H1 (cell line): Measurements from ENCODE around the gene NABP2. TPM values are rescaled to one million over a fixed set of nuclear protein-coding genes. Genes with fewer than 3 reads are reported as not detected.

Source experiments
- CTCF ChIA-PET: fragments of 300-600 bp; sonication (Branson Sonifier 250); formaldehyde crosslinking; loops from one replicate; lab custom pipeline; 2021; ENCODE audit not compliant: partially characterized antibody; lab: Charles Lee
- POLR2A ChIA-PET: fragments of 300-600 bp; sonication (Branson Sonifier 250); formaldehyde crosslinking; loops from one replicate; lab custom pipeline; 2021; ENCODE audit warnings: inconsistent platforms; ENCODE audit not compliant: partially characterized antibody; lab: Charles Lee
- DNase-seq, 2 experiments: peaks; one replicate each; pipeline versions ENCODE4 v3.0.0 to v3.0.0-alpha.2; 2010 to 2022; ENCODE audit warnings: low spot score in 2 of 2, low read depth in 1 of 2, mixed read lengths in 1 of 2
- FAIRE-seq: peaks from 2 replicates; lab custom pipeline; 2011; peaks lifted over from hg19 to GRCh38; lab: Jason Lieb, UNC
- H2AFZ ChIP-seq: 2 replicates; pipeline ENCODE4 v1.8.1; 2012; ENCODE audit warnings: low read length, inconsistent platforms
- H2AK5ac ChIP-seq: 2 replicates; pipeline ENCODE4 v1.6.1; 2013; ENCODE audit warnings: low read depth, low read length
- H2BK120ac ChIP-seq: replicated peaks from 2 replicates; pipeline ENCODE3; 2013; ENCODE audit warnings: low read depth, low read length, inconsistent platforms
- H2BK12ac ChIP-seq: 2 replicates; pipeline ENCODE4 v1.6.1; 2013; ENCODE audit warnings: low read depth, low read length
- H2BK15ac ChIP-seq: 2 replicates; pipeline ENCODE4 v1.6.1; 2013; ENCODE audit warnings: low read length
- H2BK20ac ChIP-seq: 2 replicates; pipeline ENCODE4 v1.6.1; 2013; ENCODE audit warnings: low read length
- H2BK5ac ChIP-seq: 2 replicates; pipeline ENCODE4 v1.6.1; 2013; ENCODE audit warnings: low read depth, low read length
- H3K14ac ChIP-seq: 2 replicates; pipeline ENCODE4 v1.6.1; 2013; ENCODE audit warnings: inconsistent platforms; ENCODE audit not compliant: insufficient read length
- H3K18ac ChIP-seq: 2 replicates; pipeline ENCODE4 v1.6.1; 2013; ENCODE audit warnings: low read length; ENCODE audit errors: extremely low read depth
- H3K23ac ChIP-seq: 2 replicates; pipeline ENCODE4 v1.6.1; 2013; ENCODE audit warnings: inconsistent platforms; ENCODE audit not compliant: insufficient read length
- H3K23me2 ChIP-seq: 2 replicates; pipeline ENCODE4 v1.6.1; 2013; ENCODE audit warnings: low read depth, low read length
- H3K27ac ChIP-seq: 2 replicates; pipeline ENCODE4 v1.6.1; 2011; ENCODE audit warnings: low read depth, low read length, inconsistent platforms
- H3K27me3 ChIP-seq, 4 experiments: replicated peaks in 1 of 4; 1 replicate in 1 of 4; 2 replicates in 3 of 4; pipeline versions ENCODE4 v1.6.1 to v1.8.1; 2011 to 2013; ENCODE audit warnings: low read length in 3 of 4, mild to moderate bottlenecking in 3 of 4, inconsistent platforms in 2 of 4, mixed read lengths in 2 of 4, moderate library complexity in 1 of 4; ENCODE audit not compliant: control insufficient read depth in 3 of 4, insufficient read depth in 3 of 4; ENCODE audit errors: extremely low read depth in 1 of 4
- H3K36me3 ChIP-seq, 4 experiments: 2 replicates each; pipeline versions ENCODE4 v1.6.1 to v1.8.1; 2011 to 2013; ENCODE audit warnings: mild to moderate bottlenecking in 4 of 4, low read length in 3 of 4, moderate library complexity in 2 of 4, control low read depth in 1 of 4, inconsistent platforms in 1 of 4; ENCODE audit not compliant: insufficient read depth in 4 of 4, control insufficient read depth in 2 of 4
- H3K4ac ChIP-seq: replicated peaks from 2 replicates; pipeline ENCODE3; 2013; ENCODE audit warnings: low read length, low read depth, mixed read lengths, inconsistent platforms; ENCODE audit not compliant: insufficient read length
- H3K4me1 ChIP-seq, 4 experiments: replicated peaks in 1 of 4; 1 replicate in 1 of 4; 2 replicates in 3 of 4; pipeline versions ENCODE4 v1.6.1 to v1.8.1; 2011 to 2013; ENCODE audit warnings: low read length in 3 of 4, inconsistent platforms in 2 of 4, mixed read lengths in 1 of 4; ENCODE audit not compliant: insufficient read depth in 4 of 4, control insufficient read depth in 3 of 4
- H3K4me2 ChIP-seq, 2 experiments: 2 replicates each; pipeline versions ENCODE4 v1.6.1 to v1.8.1; 2011 to 2013; ENCODE audit warnings: low read depth in 2 of 2, low read length in 2 of 2, control low read depth in 1 of 2, inconsistent platforms in 1 of 2, mild to moderate bottlenecking in 1 of 2; ENCODE audit not compliant: insufficient read depth in 1 of 2
- H3K4me3 ChIP-seq, 4 experiments: fragments of 200-600, 300-600 bp in 1 of 4; sonication (generic), shearing (Covaris generic), sonication (Bioruptor Twin) in 1 of 4; 2 replicates each; pipeline versions ENCODE4 v1.5.1 to v1.8.1; 2011 to 2016; ENCODE audit warnings: low read length in 4 of 4, low read depth in 3 of 4, control low read depth in 2 of 4, inconsistent platforms in 2 of 4, mild to moderate bottlenecking in 2 of 4, mixed read lengths in 1 of 4, moderate library complexity in 1 of 4; ENCODE audit not compliant: insufficient read depth in 2 of 4; ENCODE audit errors: extremely low read depth in 1 of 4
- H3K56ac ChIP-seq: replicated peaks from 2 replicates; pipeline ENCODE3; 2013; ENCODE audit warnings: low read depth, mild to moderate bottlenecking, mixed read lengths, low read length, inconsistent platforms; ENCODE audit not compliant: insufficient read length
- H3K79me1 ChIP-seq: 2 replicates; pipeline ENCODE4 v1.6.1; 2013; ENCODE audit warnings: low read depth, low read length, control low read depth
- H3K79me2 ChIP-seq, 2 experiments: 2 replicates each; pipeline versions ENCODE4 v1.6.1 to v1.8.1; 2012 to 2013; ENCODE audit warnings: low read length in 2 of 2, mild to moderate bottlenecking in 2 of 2, inconsistent platforms in 1 of 2; ENCODE audit not compliant: insufficient read depth in 2 of 2, control insufficient read depth in 1 of 2
- H3K9ac ChIP-seq, 4 experiments: replicated peaks in 1 of 4; 1 replicate in 1 of 4; 2 replicates in 3 of 4; pipeline versions ENCODE4 v1.6.1 to v1.8.1; 2011 to 2013; ENCODE audit warnings: low read depth in 3 of 4, low read length in 3 of 4, control low read depth in 2 of 4, mild to moderate bottlenecking in 2 of 4, moderate library complexity in 2 of 4, inconsistent platforms in 1 of 4; ENCODE audit errors: extremely low read depth in 1 of 4
- H3K9me3 ChIP-seq, 2 experiments: 2 replicates each; pipeline versions ENCODE4 v1.6.1 to v1.8.1; 2012 to 2013; ENCODE audit warnings: mild to moderate bottlenecking in 2 of 2, moderate library complexity in 2 of 2, control low read depth in 1 of 2, inconsistent platforms in 1 of 2, low read depth in 1 of 2, low read length in 1 of 2, mixed read lengths in 1 of 2; ENCODE audit not compliant: insufficient read depth in 2 of 2
- H4K20me1 ChIP-seq, 2 experiments: replicated peaks in 1 of 2; 2 replicates each; pipeline versions ENCODE3 to v1.8.1; 2011 to 2013; ENCODE audit warnings: inconsistent platforms in 2 of 2, low read length in 2 of 2, mild to moderate bottlenecking in 1 of 2; ENCODE audit not compliant: insufficient read depth in 2 of 2, control insufficient read depth in 1 of 2
- H4K5ac ChIP-seq: 2 replicates; pipeline ENCODE4 v1.6.1; 2013; ENCODE audit warnings: low read length, low read depth, mixed read lengths, inconsistent platforms; ENCODE audit not compliant: insufficient read length
- H4K8ac ChIP-seq: 2 replicates; pipeline ENCODE4 v1.8.0; 2013; ENCODE audit warnings: mild to moderate bottlenecking, moderate library complexity, low read length, inconsistent platforms; ENCODE audit not compliant: insufficient read depth; ENCODE audit errors: extremely low read depth
- H4K91ac ChIP-seq: replicated peaks from 2 replicates; pipeline ENCODE3; 2013; ENCODE audit warnings: low read length, mixed read lengths, inconsistent platforms; ENCODE audit not compliant: insufficient read length
- ASH2L ChIP-seq: fragments of 200-600, 300-600 bp; sonication (generic); IDR thresholded peaks from one replicate; pipeline ENCODE4 v1.7.1; 2017; ENCODE audit warnings: low read length
- CTBP2 ChIP-seq: IDR thresholded peaks from 2 replicates; pipeline ENCODE4 v1.7.0; 2011; ENCODE audit warnings: borderline replicate concordance, mild to moderate bottlenecking, moderate library complexity, mixed read lengths, low read length; ENCODE audit not compliant: insufficient read depth, insufficient read length
- GTF2F1 ChIP-seq: IDR thresholded peaks from 2 replicates; pipeline ENCODE4 v1.6.1; 2012; ENCODE audit warnings: low read depth, low read length, improper control_type of control experiment, borderline replicate concordance
- HDAC6 ChIP-seq: IDR thresholded peaks from one replicate; pipeline ENCODE4 v1.7.1; 2012; ENCODE audit warnings: low read depth, mild to moderate bottlenecking, inconsistent platforms, low read length, moderate library complexity
- NANOG ChIP-seq: IDR thresholded peaks from 2 replicates; pipeline ENCODE4 v1.6.1; 2011; ENCODE audit warnings: low read length, low read depth, mild to moderate bottlenecking, inconsistent platforms; ENCODE audit not compliant: insufficient read depth, poor library complexity, severe bottlenecking
- POLR2AphosphoS5 ChIP-seq: IDR thresholded peaks from 2 replicates; pipeline ENCODE4 v1.6.1; 2011; ENCODE audit warnings: low read depth, low read length
- SIRT6 ChIP-seq: IDR thresholded peaks from one replicate; pipeline ENCODE4 v1.7.1; 2012; ENCODE audit warnings: low read length, inconsistent platforms
- SRF ChIP-seq: IDR thresholded peaks from 2 replicates; pipeline ENCODE4 v1.6.1; 2011; ENCODE audit warnings: mild to moderate bottlenecking, low read depth, low read length, moderate library complexity
- SUZ12 ChIP-seq: fragments of 200-600 bp; sonication (generic); IDR thresholded peaks from 2 replicates; pipeline ENCODE4 v1.6.1; 2012; ENCODE audit warnings: mild to moderate bottlenecking, inconsistent platforms, low read length, moderate library complexity, mixed read lengths
- WGBS, 2 experiments: shearing (Covaris generic) in 1 of 2; methylation state at CpG; one replicate each; pipeline versions ENCODE4 v1.1.6 to v1.1.7; 2013 to 2015; ENCODE audit warnings: low lambda C conversion rate in 2 of 2, mixed read lengths in 2 of 2, inconsistent platforms in 1 of 2, low coverage in 1 of 2, missing lambda C conversion rate in 1 of 2; ENCODE audit not compliant: insufficient replicate concordance in 2 of 2, insufficient coverage in 1 of 2, insufficient read length in 1 of 2; ENCODE audit errors: extremely low coverage in 1 of 2, missing lambda C conversion rate in 1 of 2; 5-methylcytosine and 5-hydroxymethylcytosine counted together
- polyA plus RNA-seq, 7 experiments: library from polyadenylated mRNA; depleted of rRNA in 3 of 7; stranded (reverse) in 5 of 7; unstranded in 2 of 7; fragments of >200 nt in 5 of 7; fragments of 200-250 nt in 2 of 7; gene quantifications; 1 replicate in 5 of 7; 2 replicates in 1 of 7; 4 replicates in 1 of 7; pipeline versions ENCODE4 v1.2.1 to v1.2.3, GENCODE V29; 2011 to 2013; ENCODE audit warnings: missing spikeins in 2 of 7, mixed read lengths in 2 of 7
- total RNA-seq: library from RNA; stranded (reverse); fragmentation: NEBNext Ultra II Directional; extraction: Animal tissue kit (Norgen Biotek cat#: 25700); gene quantifications from 2 replicates; pipeline ENCODE4 v1.2.1, GENCODE V29; 2021
- TF ChIP-seq, protein P1 (sequence below): IDR thresholded peaks from 2 replicates; pipeline ENCODE4 v1.6.1; 2012; ENCODE audit warnings: low read length, inconsistent platforms
- TF ChIP-seq, protein P2 (sequence below): IDR thresholded peaks from 2 replicates; pipeline ENCODE4 v1.6.1; 2011; ENCODE audit warnings: low read length, improper control_type of control experiment

Gene NABP2
- total and polyA plus RNA-seq, 2 of the 8 experiments (the other 6 are each of a cell fraction or from before 2014, with no cell fraction given): 58.1 to 67.5 TPM

- H4K20me1 ChIP-seq: peaks cover 0 to 3% of the 10 kb centered on the region in 2 experiments
- TF ChIP-seq SRF: no peak
- TF ChIP-seq, protein P1, sequence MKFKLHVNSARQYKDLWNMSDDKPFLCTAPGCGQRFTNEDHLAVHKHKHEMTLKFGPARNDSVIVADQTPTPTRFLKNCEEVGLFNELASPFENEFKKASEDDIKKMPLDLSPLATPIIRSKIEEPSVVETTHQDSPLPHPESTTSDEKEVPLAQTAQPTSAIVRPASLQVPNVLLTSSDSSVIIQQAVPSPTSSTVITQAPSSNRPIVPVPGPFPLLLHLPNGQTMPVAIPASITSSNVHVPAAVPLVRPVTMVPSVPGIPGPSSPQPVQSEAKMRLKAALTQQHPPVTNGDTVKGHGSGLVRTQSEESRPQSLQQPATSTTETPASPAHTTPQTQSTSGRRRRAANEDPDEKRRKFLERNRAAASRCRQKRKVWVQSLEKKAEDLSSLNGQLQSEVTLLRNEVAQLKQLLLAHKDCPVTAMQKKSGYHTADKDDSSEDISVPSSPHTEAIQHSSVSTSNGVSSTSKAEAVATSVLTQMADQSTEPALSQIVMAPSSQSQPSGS: no peak
- no peak for TF ChIP-seq SUZ12
- TF ChIP-seq SIRT6: no peak
- no peak for TF ChIP-seq CTBP2
- TF ChIP-seq NANOG: no peak
- TF ChIP-seq, protein P2, sequence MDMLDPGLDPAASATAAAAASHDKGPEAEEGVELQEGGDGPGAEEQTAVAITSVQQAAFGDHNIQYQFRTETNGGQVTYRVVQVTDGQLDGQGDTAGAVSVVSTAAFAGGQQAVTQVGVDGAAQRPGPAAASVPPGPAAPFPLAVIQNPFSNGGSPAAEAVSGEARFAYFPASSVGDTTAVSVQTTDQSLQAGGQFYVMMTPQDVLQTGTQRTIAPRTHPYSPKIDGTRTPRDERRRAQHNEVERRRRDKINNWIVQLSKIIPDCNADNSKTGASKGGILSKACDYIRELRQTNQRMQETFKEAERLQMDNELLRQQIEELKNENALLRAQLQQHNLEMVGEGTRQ: no peak
- TF ChIP-seq HDAC6: no peak
- no peak for TF ChIP-seq POLR2AphosphoS5
- no peak for TF ChIP-seq GTF2F1
- no peak for TF ChIP-seq ASH2L
Observed at GRCh38 chr12:56243731-56244181, 19.6 kb downstream of the NABP2 start.

More at GRCh38 chr12:56243731-56244181, 19.6 kb downstream of the NABP2 start:
- no peak overlapping the region for H2BK120ac ChIP-seq
- no peaks in the 10 kb centered on the region for H3K79me2 ChIP-seq
- no peak overlapping the region for H3K23ac ChIP-seq
- no peak overlapping the region for H2BK15ac ChIP-seq
- ChIA-PET CTCF (interaction anchor here (1.3 kb wide), 1 partner anchor 11 kb away, joined by 3 read pairs; no protein-coding TSS in a partner anchor), POLR2A (interaction anchor here (0.7 to 5.6 kb wide), 4 partner anchors 8 to 85 kb away, joined by 3 to 21 read pairs (median 6); partner anchors contain the start of gene ANKRD52)
- peaks cover 20 to 68% (median 51%) of the 10 kb centered on the region in 4 experiments for H3K36me3 ChIP-seq
- H3K4me3 ChIP-seq: no peak overlapping the region
- no peak overlapping the region for H2BK20ac ChIP-seq
- no peaks in the 10 kb centered on the region for H3K4me1 ChIP-seq
- H3K9ac ChIP-seq: no peak overlapping the region; a peak in 1 of 7 replicates
- no peak overlapping the region for H3K18ac ChIP-seq
- FAIRE-seq: no peak
- H3K56ac ChIP-seq: no peak overlapping the region
- no peak overlapping the region for H4K8ac ChIP-seq
- 96% methylated on average over 3 of the region's 3 CpGs; no CpG with 5 or more reads in 1 of the 2 experiments for WGBS, 2 experiments
- no peaks in the 10 kb centered on the region for H3K27me3 ChIP-seq
- H4K91ac ChIP-seq: no peak overlapping the region
- H2BK5ac ChIP-seq: no peak overlapping the region
- no peaks in the 10 kb centered on the region for H3K9me3 ChIP-seq
- H3K79me1 ChIP-seq: no peaks in the 10 kb centered on the region
- H4K5ac ChIP-seq: no peak overlapping the region
- no peak overlapping the region for H3K27ac ChIP-seq
- H3K4me2 ChIP-seq: no peak overlapping the region
- H3K23me2 ChIP-seq: no peaks in the 10 kb centered on the region
- no peak overlapping the region for H2AK5ac ChIP-seq
- no peak overlapping the region for H2BK12ac ChIP-seq
- no peak overlapping the region for H3K14ac ChIP-seq
- DNase-seq: no peak
- no peak overlapping the region for H2AFZ ChIP-seq
- H3K4ac ChIP-seq: no peak overlapping the region
